Activated naive CD8-positive, alpha-beta T cell (primary cell): ENCODE results near the gene TLK1.
"Not testable (repeated sequence)": the region's sequence is repeated elsewhere in the genome, so short reads cannot be mapped to it uniquely, and the experiment has no call there.

Source experiments
- H3K27ac Mint-ChIP-seq: one replicate; pipeline ENCODE4 v1.8.0; 2021; ENCODE audit warnings: mixed read lengths
- H3K27me3 Mint-ChIP-seq: one replicate; pipeline ENCODE4 v1.8.0; 2021; ENCODE audit warnings: mixed read lengths
- H3K36me3 Mint-ChIP-seq: one replicate; pipeline ENCODE4 v1.8.0; 2021; ENCODE audit warnings: mixed read lengths
- H3K4me1 Mint-ChIP-seq: one replicate; pipeline ENCODE4 v1.8.0; 2021; ENCODE audit warnings: low read depth, mixed read lengths
- H3K4me3 Mint-ChIP-seq: one replicate; pipeline ENCODE4 v1.8.0; 2021; ENCODE audit warnings: mild to moderate bottlenecking, mixed read lengths
- H3K9me3 Mint-ChIP-seq: one replicate; pipeline ENCODE4 v1.8.0; 2021; ENCODE audit warnings: low read depth, mixed read lengths

TLK1 gene

DNA sequence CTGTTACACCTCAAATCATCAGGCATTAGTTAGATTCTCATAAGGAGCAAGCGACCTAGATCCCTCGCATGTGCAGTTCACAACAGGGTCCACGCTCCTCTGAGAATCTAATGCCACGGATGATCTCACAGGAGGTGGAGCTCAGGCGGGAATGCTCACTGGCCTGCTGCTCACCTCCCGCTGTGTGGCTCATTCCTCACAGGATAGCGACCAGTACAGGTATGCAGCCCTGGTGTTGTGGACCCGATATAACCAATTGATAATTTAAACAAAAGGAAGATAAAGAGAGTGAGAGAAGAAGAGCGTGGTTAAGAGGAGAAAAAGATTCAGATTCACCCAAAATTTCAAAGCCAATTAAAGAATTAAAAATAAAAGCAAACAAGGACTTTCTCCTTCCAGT is 20.8 kb downstream of the TLK1 start:
- Mint-ChIP-seq H3K27ac (no peak overlapping the region), H3K27me3 (no peaks in the 10 kb centered on the region), H3K4me3 (no peak overlapping the region), H3K36me3 (peaks cover 3% of the 10 kb centered on the region), H3K9me3 (no peaks in the 10 kb centered on the region), H3K4me1 (peaks cover 75% of the 10 kb centered on the region)

DNA sequence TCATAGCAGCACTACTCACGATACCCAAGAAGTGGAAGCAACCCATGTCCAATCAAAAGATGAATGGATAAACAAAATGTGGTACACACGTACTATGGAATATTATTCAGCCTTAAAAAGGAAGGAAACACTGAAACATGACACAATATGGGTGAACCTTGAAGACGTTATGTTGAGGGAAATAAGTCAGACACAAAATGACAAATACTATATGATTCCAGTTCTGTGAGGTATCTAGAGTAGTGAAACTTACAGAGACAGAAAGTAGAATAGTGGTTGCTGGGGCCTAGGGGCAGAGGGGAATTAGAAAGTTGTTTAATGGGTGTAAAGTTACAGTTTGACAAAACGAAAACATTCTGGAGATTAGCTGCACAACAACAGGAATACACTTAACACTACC is 24.7 kb downstream of the TLK1 start:
- peaks cover 7% of the 10 kb centered on the region for H3K36me3 Mint-ChIP-seq
- H3K4me1 Mint-ChIP-seq = peaks cover 71% of the 10 kb centered on the region
- H3K27ac Mint-ChIP-seq = peak overlapping the region; percentile 82
- no peaks in the 10 kb centered on the region for H3K9me3 Mint-ChIP-seq
- no peaks in the 10 kb centered on the region for H3K27me3 Mint-ChIP-seq
- peak overlapping the region; percentile 38 for H3K4me3 Mint-ChIP-seq

DNA sequence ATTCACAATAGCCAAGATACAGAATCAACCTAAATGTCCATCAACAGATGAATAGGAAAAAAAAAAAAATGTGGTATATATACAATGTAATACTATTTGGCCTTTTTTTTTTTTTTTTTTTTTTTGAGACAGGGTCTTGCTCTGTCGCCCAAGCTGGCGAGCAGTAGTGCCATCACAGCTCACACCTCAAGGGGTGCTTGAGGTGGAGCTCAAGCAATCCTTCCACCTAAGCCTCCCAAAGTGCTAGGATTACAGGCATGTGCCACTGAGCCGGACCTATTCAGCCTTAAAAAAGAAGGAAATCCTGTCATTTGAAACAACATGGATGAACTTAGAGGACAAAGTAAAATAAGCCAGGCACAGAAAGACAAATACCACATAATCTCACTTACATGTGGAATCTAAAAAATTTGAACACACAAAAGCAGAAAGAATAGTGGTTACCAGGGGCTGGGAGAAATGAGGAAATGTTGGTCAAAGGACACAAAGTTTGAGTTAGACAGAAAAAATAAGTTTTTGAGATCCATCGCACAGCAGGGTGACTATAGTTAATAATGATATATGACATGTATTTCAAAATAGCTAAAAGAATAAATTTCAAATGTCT is 26.0 kb downstream of the TLK1 start:
- H3K4me1 Mint-ChIP-seq = peaks cover 64% of the 10 kb centered on the region

DNA sequence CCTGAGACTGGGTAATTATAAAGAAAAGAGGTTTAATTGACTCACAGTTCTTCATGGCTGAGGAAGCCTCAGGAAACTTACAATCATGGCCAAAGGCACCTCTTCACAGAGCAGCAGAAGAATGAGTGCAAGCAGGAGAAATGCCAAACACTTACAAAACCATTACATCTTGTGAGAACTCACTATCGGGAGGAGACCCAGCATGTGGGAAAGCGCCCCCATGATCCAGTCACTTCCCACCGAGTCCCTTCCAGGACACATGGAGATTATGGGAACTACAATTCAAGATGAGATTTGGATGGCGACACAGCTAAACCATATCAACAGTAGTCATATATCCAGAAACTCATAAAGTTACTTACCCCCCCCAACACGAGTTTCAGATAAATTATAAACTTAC is 28.6 kb downstream of the TLK1 start:
- no peak overlapping the region for H3K4me3 Mint-ChIP-seq
- H3K9me3 Mint-ChIP-seq = no peaks in the 10 kb centered on the region
- no peaks in the 10 kb centered on the region for H3K27me3 Mint-ChIP-seq
- H3K36me3 Mint-ChIP-seq = peaks cover 7% of the 10 kb centered on the region
- H3K27ac Mint-ChIP-seq = no peak overlapping the region
- H3K4me1 Mint-ChIP-seq = peaks cover 64% of the 10 kb centered on the region

More for the DNA sequence above, 26.0 kb downstream of the TLK1 start:
- Mint-ChIP-seq H3K27me3 (no peaks in the 10 kb centered on the region), H3K36me3 (peaks cover 7% of the 10 kb centered on the region), H3K4me3 (no peak overlapping the region), H3K27ac (peak overlapping the region; percentile 54), H3K9me3 (no peaks in the 10 kb centered on the region)

DNA sequence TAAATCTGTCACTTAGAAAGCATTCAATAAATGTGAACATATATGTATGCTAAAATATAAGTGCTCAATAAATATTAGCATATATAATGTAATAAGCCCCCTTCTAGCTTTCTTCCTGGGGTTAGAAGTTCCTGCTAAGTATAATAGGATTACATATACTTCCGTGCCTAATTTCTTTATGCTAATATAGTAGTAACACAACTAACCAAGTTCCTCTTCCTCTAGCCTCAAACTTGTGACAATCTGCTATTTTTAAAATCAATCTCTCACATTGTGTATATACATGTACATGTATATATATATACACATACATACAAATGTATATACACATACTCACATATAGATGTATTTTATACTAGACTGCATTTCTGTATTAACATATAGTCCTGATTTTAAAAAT is 32.2 kb downstream of the TLK1 start:
- H3K27ac Mint-ChIP-seq = no peak overlapping the region
- H3K27me3 Mint-ChIP-seq = no peaks in the 10 kb centered on the region
- H3K4me1 Mint-ChIP-seq = peaks cover 61% of the 10 kb centered on the region
- H3K9me3 Mint-ChIP-seq = no peaks in the 10 kb centered on the region
- H3K36me3 Mint-ChIP-seq = peaks cover 4% of the 10 kb centered on the region
- no peak overlapping the region for H3K4me3 Mint-ChIP-seq

DNA sequence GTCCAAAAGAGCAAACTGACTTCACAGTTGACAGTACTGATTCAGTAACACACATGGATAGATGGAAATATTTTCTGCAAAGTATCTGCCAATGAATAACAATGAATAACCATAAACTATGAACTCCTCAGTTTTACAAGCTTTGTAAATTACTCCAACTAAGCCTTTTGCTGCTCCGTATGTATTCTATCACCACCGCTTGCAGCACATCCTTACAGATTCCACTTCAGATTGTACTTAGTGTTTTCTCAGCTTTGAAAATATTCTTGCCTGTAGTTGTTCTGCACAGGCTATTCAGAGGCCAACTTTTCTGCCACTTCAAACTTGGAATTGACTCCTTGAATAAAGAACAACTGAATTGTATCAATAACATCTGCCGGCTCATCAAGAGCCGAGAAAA is 36.2 kb downstream of the TLK1 start:
- Mint-ChIP-seq H3K36me3 (no peaks in the 10 kb centered on the region), H3K4me3 (no peak overlapping the region), H3K4me1 (peaks cover 56% of the 10 kb centered on the region), H3K27me3 (no peaks in the 10 kb centered on the region), H3K27ac (no peak overlapping the region), H3K9me3 (no peaks in the 10 kb centered on the region)

DNA sequence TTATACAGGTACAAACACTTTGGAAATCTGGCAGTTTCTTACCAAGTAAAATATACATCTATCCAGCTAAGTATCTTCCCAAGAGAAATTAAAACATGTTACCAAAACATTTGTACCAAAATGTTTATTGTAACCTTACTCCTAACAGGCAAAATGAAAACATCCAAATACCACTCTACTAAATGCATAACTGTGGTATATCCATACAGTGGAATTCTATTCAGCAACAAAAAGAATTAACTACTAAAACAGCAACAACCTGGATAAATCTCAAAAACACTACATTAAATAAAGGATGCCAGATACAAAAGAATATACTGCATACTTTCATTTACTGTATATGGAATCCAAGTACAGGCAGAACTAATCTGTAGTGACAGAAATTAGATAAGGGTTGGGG is 51.1 kb downstream of the TLK1 start:
- Mint-ChIP-seq H3K27me3 (no peaks in the 10 kb centered on the region), H3K36me3 (peaks cover 28% of the 10 kb centered on the region), H3K9me3 (peaks cover 3% of the 10 kb centered on the region), H3K4me3 (no peak overlapping the region), H3K27ac (no peak overlapping the region), H3K4me1 (peaks cover 55% of the 10 kb centered on the region)

DNA sequence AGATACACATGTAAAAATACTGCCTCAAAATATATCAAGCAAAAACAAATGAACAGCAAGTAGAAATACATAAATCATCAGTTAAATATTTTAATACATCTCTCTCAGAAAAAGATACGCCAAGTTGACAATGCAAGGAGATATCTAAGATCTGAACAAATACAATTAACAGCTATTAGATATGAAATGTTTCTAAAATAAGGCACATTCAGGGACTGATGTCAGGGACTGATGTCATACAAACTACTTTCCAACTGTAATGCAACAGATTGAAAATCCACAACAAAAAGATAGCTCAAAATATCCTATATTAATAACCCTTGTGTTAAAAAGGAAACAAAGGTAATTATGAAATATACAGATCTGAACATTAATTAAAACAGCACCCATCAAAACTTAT is 51.7 kb downstream of the TLK1 start:
- Mint-ChIP-seq H3K9me3 (peaks cover 3% of the 10 kb centered on the region), H3K27ac (peak overlapping the region; percentile 12), H3K4me1 (peaks cover 56% of the 10 kb centered on the region), H3K27me3 (no peaks in the 10 kb centered on the region), H3K4me3 (no peak overlapping the region), H3K36me3 (peaks cover 25% of the 10 kb centered on the region)

DNA sequence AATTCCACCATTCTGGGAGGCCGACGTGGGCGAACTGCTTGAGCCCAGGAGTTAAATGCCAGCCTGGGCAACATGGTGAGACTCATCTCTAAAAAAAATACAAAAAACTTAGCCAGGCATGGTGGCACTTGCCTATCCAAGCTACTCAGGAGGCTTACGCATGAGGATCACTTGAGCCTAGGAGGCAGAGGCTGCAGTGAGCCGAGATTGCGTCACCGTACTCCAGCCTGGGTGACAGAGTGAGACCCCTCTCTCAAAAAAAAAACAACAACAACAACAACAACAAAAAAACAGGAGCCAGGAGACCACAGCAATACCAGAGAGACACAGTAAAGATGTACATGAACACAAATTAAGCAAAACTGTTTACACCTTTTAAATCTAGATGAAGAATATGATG is 52.9 kb downstream of the TLK1 start:
- H3K36me3 Mint-ChIP-seq = peaks cover 23% of the 10 kb centered on the region
- H3K27ac Mint-ChIP-seq = no peak overlapping the region

DNA sequence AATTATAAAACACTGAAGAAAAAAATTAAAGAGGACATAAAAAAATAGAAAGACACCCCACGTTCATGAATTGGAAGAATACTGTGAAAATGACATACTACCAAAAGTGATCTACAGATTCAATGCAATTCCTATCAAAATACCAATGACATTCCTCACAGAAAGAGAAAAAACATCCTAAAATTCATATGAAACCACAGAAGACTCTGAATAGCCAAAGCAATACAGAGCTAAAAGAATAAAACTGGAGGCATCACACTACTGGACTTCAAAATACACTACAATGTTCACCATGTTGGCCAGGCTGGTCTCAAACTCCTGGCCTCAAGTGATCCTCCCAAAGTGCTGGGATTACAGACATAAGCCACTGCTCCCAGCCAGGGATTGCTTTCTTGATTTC is 56.3 kb downstream of the TLK1 start:
- Mint-ChIP-seq H3K27me3 (no peaks in the 10 kb centered on the region), H3K4me1 (peaks cover 55% of the 10 kb centered on the region), H3K4me3 (no peak overlapping the region), H3K36me3 (peaks cover 33% of the 10 kb centered on the region), H3K27ac (no peak overlapping the region), H3K9me3 (peaks cover 14% of the 10 kb centered on the region)

More for the DNA sequence above, 52.9 kb downstream of the TLK1 start:
- H3K27me3 Mint-ChIP-seq = no peaks in the 10 kb centered on the region
- peaks cover 3% of the 10 kb centered on the region for H3K9me3 Mint-ChIP-seq
- peaks cover 62% of the 10 kb centered on the region for H3K4me1 Mint-ChIP-seq
- no peak overlapping the region for H3K4me3 Mint-ChIP-seq

DNA sequence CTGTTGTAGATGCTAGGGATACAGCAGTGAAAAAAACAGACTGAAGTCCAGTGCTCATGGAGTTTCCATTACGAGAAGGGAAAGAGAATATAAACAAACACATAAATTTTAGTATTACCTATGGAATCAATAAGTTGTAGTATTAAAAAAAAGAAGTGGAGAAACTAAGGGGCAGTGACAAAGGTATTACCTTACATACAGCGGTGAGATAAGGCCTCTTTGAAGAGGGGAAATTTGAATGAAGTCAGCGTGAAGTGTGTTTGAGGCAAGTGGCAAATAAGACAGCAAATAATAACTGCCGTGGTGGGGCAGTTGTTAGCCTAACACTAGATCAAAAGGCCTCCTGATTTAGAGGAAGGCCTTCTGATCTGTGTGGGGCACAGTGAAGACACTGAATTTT is 57.9 kb downstream of the TLK1 start:
- Mint-ChIP-seq H3K36me3 (peaks cover 45% of the 10 kb centered on the region), H3K4me1 (peaks cover 48% of the 10 kb centered on the region), H3K27ac (peak overlapping the region; percentile 69), H3K9me3 (peaks cover 25% of the 10 kb centered on the region), H3K27me3 (no peaks in the 10 kb centered on the region), H3K4me3 (peak overlapping the region; percentile 11)

DNA sequence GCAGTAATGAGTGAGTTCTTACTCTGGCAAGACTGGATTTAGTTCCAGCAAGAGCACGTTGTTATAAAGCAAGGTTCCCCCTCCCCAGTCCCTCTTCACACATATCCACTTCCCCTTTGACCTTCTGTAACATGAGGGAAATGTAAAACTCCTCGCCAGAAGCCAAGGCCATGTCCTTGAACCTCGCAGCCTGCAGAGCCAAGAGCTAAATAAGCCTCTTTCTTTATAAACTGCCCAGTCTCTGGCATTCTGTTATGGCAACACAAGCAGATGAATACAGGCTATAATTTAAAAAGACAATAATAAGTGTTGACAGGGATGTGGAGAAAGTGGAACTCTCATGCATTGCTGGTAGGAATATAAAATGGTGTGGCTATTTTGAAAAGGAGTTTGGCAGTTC is 60.3 kb downstream of the TLK1 start:
- Mint-ChIP-seq H3K4me3 (no peak overlapping the region), H3K9me3 (peaks cover 25% of the 10 kb centered on the region), H3K4me1 (peaks cover 41% of the 10 kb centered on the region), H3K27ac (no peak overlapping the region), H3K27me3 (no peaks in the 10 kb centered on the region), H3K36me3 (peaks cover 43% of the 10 kb centered on the region)

DNA sequence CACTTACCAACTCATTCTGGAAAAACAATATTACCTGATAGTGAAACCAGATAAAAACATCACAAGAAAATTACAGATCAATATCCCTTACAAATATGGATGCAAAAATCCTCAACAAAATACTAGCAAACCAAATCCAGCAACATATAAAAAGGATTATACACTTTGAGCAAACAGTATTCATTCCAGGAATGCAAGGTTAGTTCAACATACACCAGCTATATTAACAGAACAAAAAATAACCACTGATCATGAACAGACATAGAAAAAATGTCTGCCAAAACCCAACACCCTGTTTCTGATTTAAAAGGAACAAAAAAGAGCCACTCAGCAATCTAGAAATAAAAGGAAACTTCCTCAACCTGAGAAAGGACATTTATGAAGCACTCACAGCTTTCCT is 62.1 kb downstream of the TLK1 start:
- Mint-ChIP-seq H3K4me3 (no peak overlapping the region), H3K27ac (no peak overlapping the region), H3K4me1 (peaks cover 47% of the 10 kb centered on the region), H3K36me3 (peaks cover 37% of the 10 kb centered on the region), H3K9me3 (peaks cover 22% of the 10 kb centered on the region), H3K27me3 (no peaks in the 10 kb centered on the region)

DNA sequence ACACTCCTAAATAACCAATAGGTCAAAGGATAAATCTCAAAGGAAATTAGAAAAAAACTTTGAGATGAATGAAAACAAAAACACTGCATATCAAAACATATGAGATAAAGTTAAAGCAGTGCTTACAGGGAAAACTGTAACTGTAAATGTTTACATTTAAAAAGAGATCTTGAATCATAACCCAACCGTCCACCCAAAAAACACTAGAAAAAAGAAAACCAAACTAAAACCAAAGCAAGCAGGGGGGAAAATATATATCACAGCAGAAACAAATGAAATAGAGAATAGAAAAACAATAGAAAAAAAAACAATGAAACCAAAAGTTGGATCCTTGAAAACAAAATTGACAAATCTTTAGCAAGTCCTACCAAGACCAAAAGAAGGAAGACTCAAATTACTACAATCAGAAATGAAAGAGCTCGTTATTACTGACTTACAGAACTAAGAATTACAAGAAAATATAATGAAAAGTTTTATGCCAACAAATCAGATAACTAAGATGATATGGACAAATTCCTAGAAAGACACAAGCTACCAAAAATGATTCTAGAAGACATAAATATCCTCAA is 65.6 kb downstream of the TLK1 start:
- Mint-ChIP-seq H3K27me3 (no peaks in the 10 kb centered on the region), H3K4me3 (no peak overlapping the region)

DNA sequence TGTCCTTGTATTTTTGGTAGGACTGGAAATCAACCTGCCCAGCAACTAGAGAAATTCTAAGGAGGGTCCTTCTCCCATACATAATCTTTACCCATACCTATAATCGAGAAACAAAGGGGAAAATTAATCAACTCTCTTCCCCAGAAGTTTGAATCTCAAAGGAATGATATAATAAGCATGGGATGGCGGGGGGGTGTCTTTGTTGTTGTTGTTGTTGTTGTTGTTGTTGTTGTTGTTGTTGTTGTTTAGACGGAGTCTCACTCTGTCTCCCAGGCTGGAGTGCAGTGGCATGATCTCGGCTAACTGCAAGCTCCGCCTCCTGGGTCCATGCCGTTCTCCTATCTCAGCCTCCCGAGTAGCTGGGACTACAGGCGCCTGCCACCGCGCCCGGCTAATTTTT is 69.2 kb downstream of the TLK1 start:
- not testable (repeated sequence) for H3K27me3 Mint-ChIP-seq, H3K27ac Mint-ChIP-seq, H3K9me3 Mint-ChIP-seq, H3K4me3 Mint-ChIP-seq, H3K36me3 Mint-ChIP-seq
- H3K4me1 Mint-ChIP-seq = peaks cover 66% of the 10 kb centered on the region

More for the DNA sequence above, 65.6 kb downstream of the TLK1 start:
- peaks cover 19% of the 10 kb centered on the region for H3K9me3 Mint-ChIP-seq
- H3K27ac Mint-ChIP-seq = no peak overlapping the region
- H3K36me3 Mint-ChIP-seq = peaks cover 34% of the 10 kb centered on the region
- H3K4me1 Mint-ChIP-seq = peaks cover 42% of the 10 kb centered on the region

DNA sequence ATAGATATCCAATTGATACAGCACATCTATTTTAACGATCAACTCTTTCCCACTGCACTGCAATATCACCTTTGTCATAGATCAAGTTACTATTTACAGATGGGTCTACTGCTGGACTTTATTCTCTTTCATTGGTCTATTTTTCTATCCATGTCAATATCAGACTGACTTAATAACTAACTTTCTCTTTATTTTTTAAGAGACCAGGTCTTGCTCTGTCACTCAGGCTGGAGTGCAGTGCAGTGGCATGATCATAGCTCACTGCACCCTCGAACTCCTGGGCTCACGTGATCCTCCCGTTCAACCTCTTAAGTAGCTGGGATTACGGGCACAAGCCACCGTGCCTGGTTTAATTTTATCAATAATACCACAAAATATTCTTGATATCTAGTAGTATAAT is 71.2 kb downstream of the TLK1 start:
- H3K9me3 Mint-ChIP-seq = no peaks in the 10 kb centered on the region
- H3K4me3 Mint-ChIP-seq = no peak overlapping the region
- H3K27ac Mint-ChIP-seq = no peak overlapping the region
- peaks cover 68% of the 10 kb centered on the region for H3K4me1 Mint-ChIP-seq
- H3K36me3 Mint-ChIP-seq = peaks cover 7% of the 10 kb centered on the region
- H3K27me3 Mint-ChIP-seq = no peaks in the 10 kb centered on the region
